IMR-90 (cell line): ENCODE measurements around the gene LTC4S. TPM values are rescaled to one million over a fixed set of nuclear protein-coding genes. Genes with fewer than 3 reads are reported as not detected.
A peak's percentile ranks its signal among the peaks of the same experiment; 100 is the strongest.

ENCODE experiments used
- ATAC-seq: fragments of 200-7000 bp; cut with Tn5 transposase; 2 replicates; pipeline ENCODE4 v1.9.1; 2020; ENCODE audit warnings: low read depth, mild to moderate bottlenecking, moderate library complexity
- BruUV-seq: library from RNA; stranded (reverse); fragments of 400-500 nt; replicated peaks from 2 replicates; lab custom pipeline; 2021; lab: Mats Ljungman, UMichigan
- CTCF ChIA-PET: fragments of 300-600 bp; formaldehyde crosslinking; extraction: SDS; loops from one replicate; lab custom pipeline; 2021; ENCODE audit warnings: antibody characterized with exemption; lab: Yijun Ruan, JAX
- POLR2A ChIA-PET: fragments of 300-600 bp; sonication (Branson Sonifier 250); formaldehyde crosslinking; loops from one replicate; lab custom pipeline; 2022; ENCODE audit warnings: antibody characterized with exemption; ENCODE audit not compliant: unreplicated experiment; lab: Charles Lee
- DNase-seq: peaks from one replicate; pipeline ENCODE4 v3.0.0; 2013
- H2AFZ ChIP-seq: replicated peaks from 2 replicates; pipeline ENCODE3; 2013; ENCODE audit warnings: low read length, mild to moderate bottlenecking; ENCODE audit not compliant: poor library complexity
- H2AK5ac ChIP-seq: 2 replicates; pipeline ENCODE4 v1.6.1; 2013; ENCODE audit warnings: low read depth, low read length, inconsistent platforms
- H2AK9ac ChIP-seq: replicated peaks from 2 replicates; pipeline ENCODE3; 2013; ENCODE audit warnings: mild to moderate bottlenecking, low read depth, low read length, moderate library complexity; ENCODE audit not compliant: poor library complexity
- H2BK120ac ChIP-seq: 2 replicates; pipeline ENCODE4 v1.6.1; 2013; ENCODE audit warnings: low read depth, low read length, inconsistent platforms
- H2BK15ac ChIP-seq: 3 replicates; pipeline ENCODE4 v1.6.1; 2013; ENCODE audit warnings: low read depth, low read length, inconsistent platforms
- H2BK20ac ChIP-seq: 2 replicates; pipeline ENCODE4 v1.6.1; 2013; ENCODE audit warnings: low read depth, mild to moderate bottlenecking, inconsistent platforms, low read length, moderate library complexity
- H2BK5ac ChIP-seq: 2 replicates; pipeline ENCODE4 v1.6.1; 2013; ENCODE audit warnings: mild to moderate bottlenecking, low read depth, low read length, inconsistent platforms; ENCODE audit not compliant: poor library complexity, severe bottlenecking
- H3K14ac ChIP-seq: replicated peaks from 2 replicates; pipeline ENCODE4 v1.6.1; 2013; ENCODE audit warnings: low read depth, low read length, inconsistent platforms
- H3K18ac ChIP-seq: 2 replicates; pipeline ENCODE4 v1.6.1; 2013; ENCODE audit warnings: low read depth, low read length, control low read depth
- H3K23ac ChIP-seq: 2 replicates; pipeline ENCODE4 v1.6.1; 2013; ENCODE audit warnings: low read depth, low read length, inconsistent platforms
- H3K27ac ChIP-seq: 2 replicates; pipeline ENCODE4 v1.5.1; 2013; ENCODE audit warnings: mild to moderate bottlenecking, control low read depth, low read length; ENCODE audit not compliant: insufficient read depth
- H3K27me3 ChIP-seq: 2 replicates; pipeline ENCODE4 v1.6.1; 2013; ENCODE audit warnings: low read length; ENCODE audit not compliant: control insufficient read depth, insufficient read depth
- H3K36me3 ChIP-seq: 2 replicates; pipeline ENCODE4 v1.6.1; 2013; ENCODE audit warnings: low read length, mixed read lengths; ENCODE audit not compliant: control insufficient read depth, insufficient read depth
- H3K4ac ChIP-seq: 2 replicates; pipeline ENCODE4 v1.6.1; 2013; ENCODE audit warnings: low read depth, low read length, inconsistent platforms
- H3K4me1 ChIP-seq: 2 replicates; pipeline ENCODE4 v1.6.1; 2013; ENCODE audit warnings: low read length, mixed read lengths; ENCODE audit not compliant: control insufficient read depth, insufficient read depth
- H3K4me2 ChIP-seq: 2 replicates; pipeline ENCODE4 v1.6.1; 2013; ENCODE audit warnings: low read depth, mild to moderate bottlenecking, control low read depth, low read length, moderate library complexity
- H3K4me3 ChIP-seq: 2 replicates; pipeline ENCODE4 v1.5.1; 2013; ENCODE audit warnings: low read depth, mild to moderate bottlenecking, control low read depth, low read length, moderate library complexity; ENCODE audit not compliant: insufficient read depth
- H3K56ac ChIP-seq: 2 replicates; pipeline ENCODE4 v1.6.1; 2013; ENCODE audit warnings: low read length, inconsistent platforms; ENCODE audit not compliant: insufficient read depth; ENCODE audit errors: extremely low read depth
- H3K79me1 ChIP-seq, 2 experiments: 2 replicates each; pipeline ENCODE4 v1.6.1; 2013; ENCODE audit warnings: low read length in 2 of 2, inconsistent platforms in 1 of 2, low read depth in 1 of 2
- H3K9ac ChIP-seq: 2 replicates; pipeline ENCODE4 v1.6.1; 2013; ENCODE audit warnings: low read depth, low read length, control low read depth
- H3K9me1 ChIP-seq: 2 replicates; pipeline ENCODE4 v1.6.1; 2013; ENCODE audit warnings: low read length, inconsistent platforms; ENCODE audit not compliant: insufficient read depth
- H3K9me3 ChIP-seq: 2 replicates; pipeline ENCODE4 v1.6.1; 2013; ENCODE audit warnings: low read length; ENCODE audit not compliant: control insufficient read depth, insufficient read depth
- H4K20me1 ChIP-seq: 2 replicates; pipeline ENCODE4 v1.6.1; 2013; ENCODE audit warnings: low read length, inconsistent platforms; ENCODE audit not compliant: insufficient read depth
- H4K5ac ChIP-seq: 2 replicates; pipeline ENCODE4 v1.6.1; 2013; ENCODE audit warnings: mild to moderate bottlenecking, low read depth, low read length, control low read depth
- H4K8ac ChIP-seq, 2 experiments: 2 replicates each; pipeline ENCODE4 v1.6.1; 2013; ENCODE audit warnings: low read depth in 2 of 2, low read length in 2 of 2, control low read depth in 1 of 2, inconsistent platforms in 1 of 2
- H4K91ac ChIP-seq: 2 replicates; pipeline ENCODE4 v1.6.1; 2013; ENCODE audit warnings: low read depth, low read length, inconsistent platforms; ENCODE audit not compliant: insufficient read depth
- BHLHE40 ChIP-seq: fragments of 150-350 bp; IDR thresholded peaks from 2 replicates; pipeline ENCODE4 v1.6.1; 2016; ENCODE audit warnings: mild to moderate bottlenecking, low read depth, low read length
- CEBPB ChIP-seq: IDR thresholded peaks from 2 replicates; pipeline ENCODE4 v1.6.1; 2012; ENCODE audit warnings: low read depth, low read length, improper control_type of control experiment
- CHD1 ChIP-seq: IDR thresholded peaks from 2 replicates; pipeline ENCODE4 v1.6.1; 2012; ENCODE audit warnings: low read depth, low read length, improper control_type of control experiment
- FOS ChIP-seq: fragments of 150-350 bp; IDR thresholded peaks from 2 replicates; pipeline ENCODE4 v1.6.1; 2016; ENCODE audit warnings: low read depth, low read length
- MAFK ChIP-seq: IDR thresholded peaks from 2 replicates; pipeline ENCODE4 v1.6.1; 2012; ENCODE audit warnings: low read depth, low read length, improper control_type of control experiment
- MAZ ChIP-seq: IDR thresholded peaks from 2 replicates; pipeline ENCODE4 v1.6.1; 2012; ENCODE audit warnings: low read depth, mild to moderate bottlenecking, low read length, improper control_type of control experiment, moderate library complexity, borderline replicate concordance
- MXI1 ChIP-seq: IDR thresholded peaks from 2 replicates; pipeline ENCODE4 v1.6.1; 2012; ENCODE audit warnings: low read depth, mild to moderate bottlenecking, low read length, moderate library complexity, borderline replicate concordance
- NFE2L2 ChIP-seq: fragments of 150-350 bp; IDR thresholded peaks from 2 replicates; pipeline ENCODE4 v1.6.1; 2016; ENCODE audit warnings: low read depth, mild to moderate bottlenecking, low read length
- POLR2A ChIP-seq: IDR thresholded peaks from 2 replicates; pipeline ENCODE4 v1.6.1; 2012; ENCODE audit warnings: mild to moderate bottlenecking, low read depth, low read length
- RAD21 ChIP-seq: IDR thresholded peaks from 2 replicates; pipeline ENCODE4 v1.6.1; 2012; ENCODE audit warnings: low read length, improper control_type of control experiment
- RCOR1 ChIP-seq: IDR thresholded peaks from 2 replicates; pipeline ENCODE4 v1.6.1; 2012; ENCODE audit warnings: mild to moderate bottlenecking, low read length, improper control_type of control experiment; ENCODE audit not compliant: insufficient replicate concordance
- RFX5 ChIP-seq: IDR thresholded peaks from 2 replicates; pipeline ENCODE4 v1.8.0; 2012; ENCODE audit warnings: low read depth, mild to moderate bottlenecking, low read length, moderate library complexity
- SMC3 ChIP-seq: fragments of 150-350 bp; IDR thresholded peaks from 2 replicates; pipeline ENCODE4 v1.6.1; 2016; ENCODE audit warnings: low read depth, mild to moderate bottlenecking, antibody characterized with exemption, low read length, moderate library complexity
- WGBS, 2 experiments: methylation state at CpG; one replicate each; pipeline versions ENCODE4 v1.1.5 to v1.1.7; 2013; ENCODE audit warnings: missing lambda C conversion rate in 2 of 2; ENCODE audit not compliant: insufficient read length in 1 of 2; ENCODE audit errors: extremely low coverage in 2 of 2; 5-methylcytosine and 5-hydroxymethylcytosine counted together
- dilution Hi-C: fragments of 300-500 bp; cut with HindIII; formaldehyde crosslinking; loops from one replicate; pipeline ENCODE4 v1.14.3; 2018; ENCODE audit warnings: low sequenced_read_pairs; ENCODE audit not compliant: unreplicated experiment
- in situ Hi-C: fragments of 300-500 bp; cut with MboI; formaldehyde crosslinking; loops from 3 replicates; pipeline ENCODE4 v1.14.3; 2019; ENCODE audit warnings: low sequenced_read_pairs, inconsistent platforms, mixed read lengths
- intact Hi-C: fragments of 100-400 bp; cut with micrococcal nuclease; formaldehyde crosslinking; loops from 2 replicates; pipeline ENCODE4 v1.10.0; 2022
- polyA plus RNA-seq, 3 experiments: library from polyadenylated mRNA; depleted of rRNA; stranded (reverse); fragments of >200 nt; gene quantifications; 2 replicates each; pipeline ENCODE4 v1.2.3, GENCODE V29; 2012; ENCODE audit warnings: low replicate concordance in 1 of 3
- total RNA-seq: library from RNA; depleted of rRNA; stranded (reverse); fragments of >200 nt; gene quantifications from 2 replicates; pipeline ENCODE4 v1.2.3, GENCODE V29; 2012
- TF ChIP-seq, protein P1 (sequence below): fragments of 150-350 bp; IDR thresholded peaks from 2 replicates; pipeline ENCODE4 v1.6.1; 2016; ENCODE audit warnings: low read depth, mild to moderate bottlenecking, low read length, moderate library complexity, borderline replicate concordance
- TF ChIP-seq, protein P2 (sequence below): fragments of 150-350 bp; IDR thresholded peaks from 2 replicates; pipeline ENCODE4 v1.6.1; 2017; ENCODE audit warnings: mild to moderate bottlenecking, antibody characterized with exemption, low read length, low read depth
- TF ChIP-seq, protein P3 (sequence below): conservative IDR thresholded peaks from 2 replicates; pipeline ENCODE4 v1.5.1; 2012; ENCODE audit warnings: mild to moderate bottlenecking, low read depth, low read length, improper control_type of control experiment

Gene LTC4S
- total and polyA plus RNA-seq, 2 of the 4 experiments (the other 2 are of a cell fraction), result 0.72 TPM; not detected in 1

DNA sequence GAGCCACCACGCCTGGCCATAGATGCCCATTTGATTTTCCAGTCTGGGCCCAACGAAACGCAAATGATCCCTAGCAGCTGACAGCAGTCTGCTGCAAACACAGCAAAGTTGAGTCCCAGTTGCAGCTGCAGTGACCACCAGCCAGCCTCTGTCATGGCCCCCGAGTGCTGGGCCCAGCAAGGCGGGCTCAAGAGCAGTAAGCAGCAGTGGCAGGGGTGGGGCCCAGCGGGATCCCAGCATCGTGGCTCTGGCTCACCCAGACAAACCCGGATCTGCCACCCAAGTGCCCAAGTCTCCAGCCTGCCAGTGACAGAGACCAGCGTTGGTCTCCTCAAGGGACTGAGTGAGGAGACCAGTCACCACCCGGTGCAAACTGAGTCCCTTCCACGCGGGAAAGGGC is 6.9 kb upstream of the LTC4S start:
- Histone ChIP-seq H3K4ac (no peak overlapping the region), H3K9me1 (no peaks in the 10 kb centered on the region), H4K8ac (no peak overlapping the region), H2BK15ac (no peak overlapping the region), H2BK20ac (no peak overlapping the region), H3K4me2 (no peak overlapping the region), H3K27ac (no peak overlapping the region), H3K36me3 (no peaks in the 10 kb centered on the region), H2AK5ac (no peak overlapping the region), H3K4me3 (no peak overlapping the region), H2AK9ac (no peak overlapping the region), H3K27me3 (no peaks in the 10 kb centered on the region), H4K20me1 (no peaks in the 10 kb centered on the region), H3K18ac (no peak overlapping the region), H2BK5ac (no peak overlapping the region), H3K4me1 (no peaks in the 10 kb centered on the region), H4K5ac (no peak overlapping the region), H3K9ac (no peak overlapping the region), H3K56ac (no peak overlapping the region), H2BK120ac (no peak overlapping the region), H3K23ac (no peak overlapping the region), H3K79me1 (no peaks in the 10 kb centered on the region), H2AFZ (peak overlapping the region; percentile 21), H3K14ac (no peak overlapping the region), H4K91ac (no peak overlapping the region), H3K9me3 (no peaks in the 10 kb centered on the region)
- WGBS, 2 experiments, result 88% methylated on average over 10 of the region's 12 CpGs; no CpG with 5 or more reads in 1 of the 2 experiments
- in situ Hi-C loops, result no loop called here
- no peak for ATAC-seq
- POLR2A ChIA-PET, result no interaction called here
- CTCF ChIA-PET, result interaction anchor here (0.7 to 1.1 kb wide), 2 partner anchors 39 to 164 kb away, joined by 3 to 4 read pairs; partner anchors contain the start of gene HNRNPH1
- intact Hi-C loops, result no loop called here
- BruUV-seq, result no TSS peak
- dilution Hi-C loops, result no loop called here
- DNase-seq, result no peak
- TF ChIP-seq FOS, result no peak
- no peak for TF ChIP-seq SMC3
- no peak for TF ChIP-seq RAD21
- TF ChIP-seq RFX5, result no peak
- no peak for TF ChIP-seq MAFK
- no peak for TF ChIP-seq POLR2A
- no peak for TF ChIP-seq MXI1
- TF ChIP-seq BHLHE40, result no peak
- no peak for TF ChIP-seq MAZ
- no peak for TF ChIP-seq NFE2L2
- TF ChIP-seq, protein P1, sequence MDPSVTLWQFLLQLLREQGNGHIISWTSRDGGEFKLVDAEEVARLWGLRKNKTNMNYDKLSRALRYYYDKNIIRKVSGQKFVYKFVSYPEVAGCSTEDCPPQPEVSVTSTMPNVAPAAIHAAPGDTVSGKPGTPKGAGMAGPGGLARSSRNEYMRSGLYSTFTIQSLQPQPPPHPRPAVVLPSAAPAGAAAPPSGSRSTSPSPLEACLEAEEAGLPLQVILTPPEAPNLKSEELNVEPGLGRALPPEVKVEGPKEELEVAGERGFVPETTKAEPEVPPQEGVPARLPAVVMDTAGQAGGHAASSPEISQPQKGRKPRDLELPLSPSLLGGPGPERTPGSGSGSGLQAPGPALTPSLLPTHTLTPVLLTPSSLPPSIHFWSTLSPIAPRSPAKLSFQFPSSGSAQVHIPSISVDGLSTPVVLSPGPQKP, result no peak
- no peak for TF ChIP-seq CEBPB
- TF ChIP-seq CHD1, result no peak
- TF ChIP-seq, protein P2, sequence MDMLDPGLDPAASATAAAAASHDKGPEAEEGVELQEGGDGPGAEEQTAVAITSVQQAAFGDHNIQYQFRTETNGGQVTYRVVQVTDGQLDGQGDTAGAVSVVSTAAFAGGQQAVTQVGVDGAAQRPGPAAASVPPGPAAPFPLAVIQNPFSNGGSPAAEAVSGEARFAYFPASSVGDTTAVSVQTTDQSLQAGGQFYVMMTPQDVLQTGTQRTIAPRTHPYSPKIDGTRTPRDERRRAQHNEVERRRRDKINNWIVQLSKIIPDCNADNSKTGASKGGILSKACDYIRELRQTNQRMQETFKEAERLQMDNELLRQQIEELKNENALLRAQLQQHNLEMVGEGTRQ, result no peak
- TF ChIP-seq, protein P3, sequence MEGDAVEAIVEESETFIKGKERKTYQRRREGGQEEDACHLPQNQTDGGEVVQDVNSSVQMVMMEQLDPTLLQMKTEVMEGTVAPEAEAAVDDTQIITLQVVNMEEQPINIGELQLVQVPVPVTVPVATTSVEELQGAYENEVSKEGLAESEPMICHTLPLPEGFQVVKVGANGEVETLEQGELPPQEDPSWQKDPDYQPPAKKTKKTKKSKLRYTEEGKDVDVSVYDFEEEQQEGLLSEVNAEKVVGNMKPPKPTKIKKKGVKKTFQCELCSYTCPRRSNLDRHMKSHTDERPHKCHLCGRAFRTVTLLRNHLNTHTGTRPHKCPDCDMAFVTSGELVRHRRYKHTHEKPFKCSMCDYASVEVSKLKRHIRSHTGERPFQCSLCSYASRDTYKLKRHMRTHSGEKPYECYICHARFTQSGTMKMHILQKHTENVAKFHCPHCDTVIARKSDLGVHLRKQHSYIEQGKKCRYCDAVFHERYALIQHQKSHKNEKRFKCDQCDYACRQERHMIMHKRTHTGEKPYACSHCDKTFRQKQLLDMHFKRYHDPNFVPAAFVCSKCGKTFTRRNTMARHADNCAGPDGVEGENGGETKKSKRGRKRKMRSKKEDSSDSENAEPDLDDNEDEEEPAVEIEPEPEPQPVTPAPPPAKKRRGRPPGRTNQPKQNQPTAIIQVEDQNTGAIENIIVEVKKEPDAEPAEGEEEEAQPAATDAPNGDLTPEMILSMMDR, result no peak
- TF ChIP-seq RCOR1, result no peak
